CD4-positive, alpha-beta T cell treated with Interleukin-15 for 4 hours (primary cell): ENCODE results near the gene AKAP14.
"Not testable (repeated sequence)": the region's sequence is repeated elsewhere in the genome, so short reads cannot be mapped to it uniquely, and the experiment has no call there.

ENCODE experiments used
- DNase-seq: peaks from one replicate; pipeline ENCODE4 v3.0.0-alpha.2; 2020; ENCODE audit warnings: low spot score

AKAP14 gene

GRCh38 chrX:119895843-119896326 is at the start of gene AKAP14:
AKAP14 (plus strand) TSS chrX:119895893; CDS start chrX:119903224, 7,331 bp downstream.
- DNase-seq, result no peak

- DNase-seq, result peak; percentile 95
Observed at GRCh38 chrX:119852382-119853353, 43.0 kb upstream of the AKAP14 start, which contains the start of gene UPF3B. UPF3B (minus strand) TSS chrX:119852963; CDS start chrX:119852928, 35 bp downstream.

- DNase-seq, result no peak
Observed at GRCh38 chrX:119853444-119853843, 42.2 kb upstream of the AKAP14 start.

DNA sequence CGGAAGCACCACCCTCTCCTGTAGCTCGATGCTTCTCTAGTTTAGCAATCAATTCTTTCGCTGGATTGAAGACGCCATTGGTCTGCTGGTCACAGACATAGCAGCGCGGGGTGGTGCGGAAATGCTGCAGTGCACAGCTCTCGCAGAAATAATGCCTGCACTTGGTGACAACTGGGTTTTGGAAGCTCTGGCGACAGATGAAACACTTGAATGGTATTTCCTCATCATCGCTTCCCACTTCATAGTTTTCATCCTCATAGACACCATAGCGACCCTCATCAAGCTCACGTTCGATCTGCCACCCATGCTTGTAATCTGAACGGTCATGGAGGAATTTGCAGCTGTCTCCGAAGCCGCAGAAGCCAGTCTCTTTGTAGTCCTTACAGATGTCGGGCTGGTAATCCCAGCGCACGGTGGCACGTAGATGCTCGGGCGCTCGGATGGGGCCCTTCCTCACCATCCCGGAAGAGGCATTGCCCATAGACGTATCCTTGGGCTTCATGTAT is 25.0 kb upstream of the AKAP14 start:
- peak; percentile 19 for DNase-seq

GRCh38 chrX:119871245-119871598 is 24.5 kb upstream of the AKAP14 start:
- DNase-seq, result peak; percentile 33

GRCh38 chrX:119871599-119872395 is 23.9 kb upstream of the AKAP14 start, which contains the start of the genes NDUFA1 and RNF113A:
NDUFA1 (plus strand) TSS chrX:119871832; CDS start chrX:119871912, 80 bp downstream.
RNF113A (minus strand) TSS chrX:119871733; CDS start chrX:119871613, 120 bp downstream.
- peak; percentile 86 for DNase-seq

- no peak for DNase-seq
Observed at GRCh38 chrX:119878740-119879139, 17.0 kb upstream of the AKAP14 start.

DNA sequence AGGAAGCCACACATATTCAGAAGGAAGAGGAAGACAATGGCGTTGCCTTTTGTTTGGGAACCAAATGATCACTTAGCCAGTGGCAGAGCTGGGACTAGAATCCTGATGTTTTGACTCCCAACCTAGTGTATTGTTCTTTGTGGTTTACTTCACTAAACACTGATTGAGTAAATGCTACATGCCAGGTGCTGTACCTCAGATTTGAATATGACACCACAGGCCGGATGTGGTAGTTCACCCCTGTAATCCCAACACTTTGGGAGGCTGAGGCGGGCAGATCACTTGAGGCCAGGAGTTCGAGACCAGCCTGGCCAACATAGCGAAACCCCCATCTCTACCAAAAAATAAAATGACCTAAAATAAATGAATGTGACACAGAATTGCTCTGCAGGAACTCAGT is 15.6 kb upstream of the AKAP14 start:
- DNase-seq, result peak; percentile 13

DNA sequence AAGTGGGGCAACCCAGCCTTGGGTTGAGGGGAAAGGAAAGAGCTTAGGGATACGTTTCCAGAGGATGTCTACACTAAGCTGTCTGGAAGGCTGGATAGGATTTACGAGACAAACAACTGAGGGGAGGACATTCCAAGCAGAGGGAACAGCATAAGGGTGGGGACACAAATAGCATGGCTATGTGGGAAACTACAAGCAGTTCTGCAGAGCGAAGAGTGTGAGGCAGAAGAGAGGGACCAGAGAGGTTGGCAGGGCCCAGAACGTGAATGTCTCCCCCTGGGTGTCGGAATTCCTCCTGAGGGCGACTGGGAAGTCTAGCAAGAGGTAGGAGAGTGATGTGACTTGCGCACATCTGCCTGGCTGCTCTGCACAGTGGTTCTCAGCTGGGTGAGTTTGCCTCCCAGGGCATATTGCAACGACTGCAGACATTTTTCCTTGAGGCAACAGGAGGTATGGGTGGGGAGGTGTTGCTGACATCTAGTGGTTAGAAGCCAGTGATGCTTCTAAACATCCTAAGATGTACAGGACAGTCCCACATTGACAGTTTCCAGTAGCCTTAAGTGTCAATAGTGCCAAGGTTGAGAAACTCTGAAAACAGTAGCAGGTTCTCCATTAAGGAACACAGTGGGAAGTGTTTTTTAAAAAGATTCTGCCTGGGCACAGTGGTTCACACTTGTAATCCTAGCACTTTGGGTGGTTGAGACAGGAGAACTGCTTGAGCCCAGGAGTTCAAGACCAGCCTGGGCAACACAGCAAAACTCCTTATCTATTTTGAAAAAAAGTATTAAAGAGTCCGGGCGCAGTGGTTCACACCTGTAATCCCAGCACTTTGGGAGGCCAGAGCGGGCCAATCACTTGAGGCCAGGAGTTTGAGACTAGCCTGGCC is 14.9 kb upstream of the AKAP14 start:
- peak; percentile 43 for DNase-seq

DNA sequence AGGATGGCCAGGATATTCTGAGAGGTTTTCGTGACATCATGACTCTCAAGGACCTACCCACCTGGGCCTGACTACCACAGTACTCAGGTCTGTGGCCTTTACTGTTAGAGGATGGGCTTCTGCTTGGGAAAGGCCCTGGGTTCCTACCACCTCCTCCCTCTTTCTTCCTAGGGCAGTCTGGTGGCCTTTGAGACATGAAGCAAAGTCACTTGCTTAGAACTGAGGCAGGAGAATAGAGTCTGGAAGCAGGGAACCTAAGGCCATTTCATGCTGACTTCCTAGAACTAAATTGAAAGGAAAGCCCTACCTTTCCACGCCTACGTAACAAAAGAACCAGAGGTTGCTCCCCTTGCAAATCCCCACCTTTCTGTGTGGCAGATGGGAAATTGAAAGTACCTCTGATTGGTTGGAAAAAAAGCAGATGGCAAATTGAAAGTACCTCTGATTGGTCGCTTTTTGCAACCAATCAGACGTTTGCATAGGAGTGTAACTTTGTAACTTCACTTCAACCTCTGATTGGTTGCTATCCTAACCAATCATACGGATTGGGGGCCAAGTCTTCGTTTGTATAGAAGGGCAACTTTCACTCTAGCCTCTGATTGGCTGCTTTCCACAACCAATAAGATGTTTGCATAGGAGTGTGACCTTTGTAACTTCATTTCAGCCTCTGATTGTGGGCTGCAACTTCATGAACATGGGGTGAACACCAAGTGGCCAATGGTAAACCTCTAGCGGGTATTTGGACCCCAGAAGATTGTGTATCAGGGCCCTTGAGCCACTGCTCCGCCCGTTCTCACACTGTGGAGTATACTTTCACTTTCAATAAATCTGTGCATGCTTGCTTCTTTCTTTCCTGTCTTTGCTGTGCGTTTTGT is 9.9 kb upstream of the AKAP14 start:
- peak; percentile 53 for DNase-seq

- DNase-seq, result peak; percentile 50
Observed at GRCh38 chrX:119887721-119888425, 7.8 kb upstream of the AKAP14 start.

DNA sequence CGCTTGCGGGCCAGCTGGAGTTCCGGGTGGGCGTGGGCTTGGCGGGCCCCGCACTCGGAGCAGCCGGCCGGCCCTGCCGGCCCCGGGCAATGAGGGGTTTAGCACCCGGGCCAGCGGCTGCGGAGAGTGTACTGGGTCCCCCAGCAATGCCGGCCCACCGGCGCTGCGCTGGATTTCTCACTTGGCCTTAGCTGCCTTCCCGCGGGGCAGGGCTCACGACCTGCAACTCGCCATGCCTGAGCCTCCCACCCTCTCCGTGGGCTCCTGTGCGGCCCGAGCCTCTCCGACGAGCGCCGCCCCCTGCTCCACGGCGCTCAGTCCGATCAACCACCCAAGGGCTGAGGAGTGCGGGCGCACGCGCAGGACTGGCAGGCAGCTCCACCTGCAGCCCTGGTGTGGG is 5.1 kb upstream of the AKAP14 start:
- DNase-seq, result not testable (repeated sequence)

- DNase-seq, result not testable (repeated sequence)
Observed at GRCh38 chrX:119891961-119892692, 3.6 kb upstream of the AKAP14 start.

DNA sequence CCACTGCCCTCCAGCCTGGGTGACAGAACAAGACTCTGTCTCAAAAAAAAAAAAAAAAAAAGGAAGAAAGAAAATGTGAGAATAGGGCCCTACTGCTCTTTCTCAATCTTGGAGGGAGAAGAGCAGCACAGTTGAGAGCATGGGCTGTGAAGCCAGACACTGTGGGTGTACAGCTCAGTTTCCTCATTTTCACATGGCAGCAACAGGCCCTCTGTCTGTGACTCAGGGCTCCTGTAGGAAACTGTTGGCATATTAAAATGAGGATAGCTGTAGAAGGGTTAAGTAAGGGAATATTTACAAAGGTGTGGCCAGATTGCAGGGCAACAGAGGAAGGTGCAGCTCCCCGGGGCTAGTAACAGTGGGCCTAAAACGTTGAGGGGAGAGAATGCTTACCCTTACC is 3.4 kb downstream of the AKAP14 start:
- DNase-seq, result no peak

DNA sequence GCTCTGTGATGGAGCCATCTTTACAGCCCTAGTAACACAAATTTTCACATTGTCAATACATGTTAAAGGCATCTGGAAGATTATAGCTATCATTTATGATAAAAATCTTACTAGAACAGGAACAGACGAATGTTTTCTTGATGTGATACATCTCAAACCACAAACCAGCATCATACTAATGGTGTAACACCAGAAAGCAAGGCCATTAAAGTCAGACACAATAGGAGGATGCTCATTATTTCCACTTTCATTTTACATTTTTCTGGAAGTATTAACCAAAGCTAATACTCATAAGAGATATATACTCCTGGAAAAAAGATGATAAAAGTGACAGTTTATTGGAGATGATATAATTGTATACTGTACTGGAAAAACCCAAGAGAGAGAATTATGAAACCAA is 5.3 kb downstream of the AKAP14 start:
- no peak for DNase-seq

DNA sequence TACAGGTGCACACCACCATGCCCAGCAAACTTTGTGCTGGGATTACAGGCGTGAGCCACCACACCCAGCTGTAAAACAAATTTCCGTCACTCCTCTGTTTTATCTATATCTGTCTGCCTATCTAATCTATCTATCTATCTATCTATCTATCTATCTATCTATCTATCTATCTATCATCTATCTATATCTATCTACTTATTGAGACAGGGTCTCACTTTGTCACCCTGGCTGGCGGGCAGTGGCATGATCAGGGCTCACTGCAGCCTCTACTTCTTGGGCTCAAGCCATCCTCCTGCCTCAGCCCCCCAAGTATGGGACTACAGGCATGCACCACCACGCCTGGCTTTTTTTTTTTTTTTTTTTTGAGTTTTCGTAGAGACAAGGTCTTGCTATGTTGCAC is 20.6 kb downstream of the AKAP14 start:
- no peak for DNase-seq

DNA sequence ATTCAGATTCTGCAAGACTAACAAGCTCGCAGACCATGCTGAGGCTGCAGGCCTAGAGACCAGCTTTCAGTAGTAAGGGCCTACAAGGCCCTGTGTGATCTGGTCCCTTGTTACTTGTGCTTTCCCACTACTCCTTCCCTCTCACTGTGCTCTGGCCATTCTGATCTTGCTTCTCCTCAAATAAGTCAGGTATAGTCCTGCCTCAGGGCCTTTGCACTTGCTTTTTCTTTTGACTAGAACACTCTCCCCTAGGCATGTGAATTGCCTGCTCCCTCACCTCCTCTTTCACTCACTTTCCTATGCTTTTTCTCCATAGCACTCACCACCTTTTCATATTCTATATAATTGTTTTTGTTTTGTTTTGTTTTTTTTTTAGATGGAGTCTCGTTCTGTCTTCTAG is 22.2 kb downstream of the AKAP14 start:
- DNase-seq, result no peak

GRCh38 chrX:119919835-119920585 is 24.3 kb downstream of the AKAP14 start:
- no peak for DNase-seq
